GM20431 (cell line): Measurements from ENCODE around the gene IGF2.
"Not testable (repeated sequence)": the region's sequence is repeated elsewhere in the genome, so short reads cannot be mapped to it uniquely, and the experiment has no call there.

Experiments
- in situ Hi-C: fragments of 300-500 bp; cut with MseI, MboI; formaldehyde crosslinking; loops from one replicate; pipeline ENCODE4 v1.15.0; 2020; ENCODE audit warnings: low sequenced_read_pairs; ENCODE audit not compliant: unreplicated experiment

The IGF2 gene

DNA sequence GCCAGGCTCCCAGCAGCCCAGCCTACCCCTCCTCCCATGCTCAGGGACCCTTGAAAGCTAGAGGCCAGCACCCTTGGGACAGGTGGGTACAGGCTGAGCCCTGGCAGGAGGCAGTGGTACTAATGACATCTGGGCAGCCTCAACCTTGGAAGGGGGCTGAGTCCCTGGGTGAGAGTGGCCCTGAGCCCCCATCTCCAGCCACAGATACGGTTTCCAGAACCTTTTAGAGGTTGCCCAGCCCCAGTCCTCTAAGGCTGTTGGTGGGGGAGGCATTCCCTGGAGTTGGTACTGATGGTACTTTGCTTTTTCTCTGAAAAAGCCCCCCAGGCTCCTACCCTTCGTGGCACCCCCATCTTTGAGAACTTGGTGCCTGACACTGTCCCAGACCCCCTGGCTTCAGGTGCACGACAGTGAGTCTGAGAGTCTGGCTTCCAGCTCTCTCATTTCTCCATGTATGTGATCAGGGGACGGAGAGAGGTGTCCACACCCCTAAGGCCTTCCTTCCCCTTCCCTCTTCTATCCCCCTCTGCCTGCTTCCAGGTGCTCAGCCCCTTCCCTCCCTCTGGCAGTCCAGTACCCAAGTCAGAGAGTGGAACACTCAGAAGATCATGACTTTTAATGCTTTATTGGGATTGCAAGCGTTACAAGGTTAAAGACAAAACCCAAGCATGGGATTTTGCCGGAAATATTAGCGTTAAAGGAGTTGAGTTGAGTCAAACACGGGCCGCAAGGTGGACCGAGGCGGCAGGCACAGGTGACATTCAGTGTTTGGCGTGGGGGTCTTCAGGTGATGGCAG is 10.5 kb downstream of the IGF2 start:
- in situ Hi-C loops, result no loop called here

DNA sequence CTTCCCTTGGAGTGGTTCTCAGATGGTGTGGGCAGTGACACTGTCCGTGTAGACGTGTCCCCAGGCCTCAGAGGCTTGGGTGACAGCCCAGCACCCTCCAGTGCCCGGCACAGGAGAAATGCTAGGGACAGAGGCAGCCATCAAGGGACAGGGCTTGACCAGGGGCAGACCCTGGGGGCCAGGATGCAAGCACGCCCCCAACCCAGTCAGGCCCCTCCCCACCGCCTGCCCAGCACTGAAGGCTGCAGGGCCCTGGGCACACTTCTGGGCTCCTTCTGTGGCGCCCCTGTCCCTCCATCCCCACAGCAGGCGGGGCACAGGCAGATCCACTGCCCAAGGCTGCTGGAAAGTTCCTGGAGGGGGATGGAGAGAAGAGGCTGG is 11.1 kb downstream of the IGF2 start:
- in situ Hi-C loops, result no loop called here

DNA sequence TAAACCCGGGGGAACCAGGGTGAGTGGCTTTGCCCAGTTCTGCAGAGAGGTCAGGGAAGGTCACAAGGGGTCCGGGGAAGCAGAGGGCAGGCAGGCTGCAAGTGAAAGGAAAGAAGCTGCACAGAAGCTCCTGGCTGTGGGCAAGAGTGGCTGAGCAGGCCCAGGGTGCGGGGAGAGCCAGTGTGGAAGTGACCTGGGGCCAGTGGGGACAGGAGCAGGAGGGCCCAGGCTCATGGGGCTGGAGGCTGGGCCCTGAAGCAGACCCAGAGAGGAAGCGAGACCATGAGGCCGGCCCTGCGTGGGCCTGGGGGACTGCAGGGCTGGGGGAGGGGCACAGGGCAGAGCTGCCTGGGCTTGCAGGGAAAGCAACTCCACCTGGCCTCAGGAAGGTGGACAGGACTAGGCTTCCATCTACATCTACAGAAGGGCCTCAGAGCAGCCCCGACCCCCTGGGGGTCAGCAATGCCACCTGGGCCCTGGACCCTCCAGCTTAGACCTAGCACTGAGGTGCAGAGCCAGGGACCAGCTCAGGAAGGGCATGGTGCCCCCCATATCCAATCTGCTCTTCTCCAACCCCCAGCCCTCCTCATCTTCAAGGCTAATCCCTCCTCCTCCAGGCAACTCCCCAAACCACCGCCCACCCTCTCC is 11.6 kb downstream of the IGF2 start:
- in situ Hi-C loops, result no loop called here

DNA sequence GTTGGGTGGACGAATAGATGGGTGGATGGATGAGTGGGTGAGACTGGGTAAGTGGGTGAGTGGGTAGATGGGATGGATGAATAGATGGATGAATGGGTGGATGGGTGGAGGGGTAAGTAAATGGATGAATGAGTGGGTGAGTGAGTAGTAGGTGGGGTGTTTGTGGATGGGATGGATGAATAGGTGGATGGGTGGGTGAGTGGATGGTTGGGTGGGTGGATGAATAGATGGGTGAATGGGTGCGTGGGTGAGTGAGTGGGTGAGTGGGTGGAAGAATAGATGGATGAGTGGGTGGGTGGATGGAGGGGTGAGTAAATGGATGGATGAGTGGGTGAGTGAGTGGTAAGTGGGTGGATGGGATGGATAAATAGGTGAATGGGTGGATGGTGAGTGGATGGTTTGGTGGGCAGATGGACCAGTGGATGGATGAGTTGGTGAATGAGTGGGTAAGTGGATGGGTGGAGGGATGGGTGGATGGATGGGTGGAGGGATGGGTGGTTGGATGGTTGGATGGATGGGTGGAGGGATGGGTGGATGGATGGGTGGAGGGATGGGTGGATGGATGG is 12.6 kb downstream of the IGF2 start:
- in situ Hi-C loops, result no loop called here

DNA sequence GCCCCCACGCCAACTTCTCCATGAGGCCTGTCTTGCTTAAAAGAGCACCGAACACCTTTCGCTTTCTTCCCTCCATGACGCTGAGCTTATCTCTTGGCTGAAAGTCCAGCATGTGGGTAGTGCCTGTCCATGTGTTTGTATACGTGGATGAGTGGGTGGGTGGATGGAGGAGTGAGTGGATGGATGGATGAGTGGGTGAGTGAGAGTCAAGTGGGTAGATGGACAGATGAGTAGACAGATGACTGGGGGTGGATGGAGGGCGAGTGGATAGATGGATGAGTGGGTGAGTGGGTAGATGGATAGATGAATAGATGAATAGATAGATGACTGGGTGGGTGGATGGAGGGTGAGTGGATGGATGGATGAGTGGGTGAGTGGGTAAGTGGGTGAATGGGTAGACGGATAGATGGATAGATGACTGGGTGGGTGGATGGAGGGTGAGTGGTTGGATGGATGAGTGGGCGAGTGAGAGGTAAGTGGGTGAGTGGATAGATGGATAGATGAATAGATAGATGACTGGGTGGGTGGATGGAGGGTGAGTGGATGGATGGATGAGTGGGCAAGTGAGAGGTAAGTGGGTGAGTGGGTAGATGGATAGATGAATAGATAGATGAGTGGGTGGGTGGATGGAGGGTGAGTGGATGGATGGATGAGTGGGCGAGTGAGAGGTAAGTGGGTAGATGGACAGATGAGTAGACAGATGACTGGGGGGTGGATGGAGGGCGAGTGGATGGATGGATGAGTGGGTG is 14.3 kb downstream of the IGF2 start:
- in situ Hi-C loops, result not testable (repeated sequence)

DNA sequence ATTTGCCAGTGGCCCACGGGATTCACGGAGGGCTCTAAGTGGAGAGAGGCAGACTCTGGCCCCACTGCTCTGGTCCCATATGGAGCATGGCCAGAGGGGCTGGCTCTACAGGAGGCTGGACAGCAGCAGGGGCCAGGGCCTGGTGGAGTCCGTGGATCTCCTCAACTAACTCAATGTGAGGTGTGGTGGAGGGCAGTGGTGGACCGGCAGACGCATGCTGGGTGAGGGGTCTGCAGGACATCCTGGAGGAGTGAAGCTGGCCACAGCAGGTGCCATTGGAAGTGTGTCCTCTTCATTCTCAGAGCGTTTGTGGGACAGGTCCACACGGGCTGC is 15.6 kb downstream of the IGF2 start:
- in situ Hi-C loops, result no loop called here

DNA sequence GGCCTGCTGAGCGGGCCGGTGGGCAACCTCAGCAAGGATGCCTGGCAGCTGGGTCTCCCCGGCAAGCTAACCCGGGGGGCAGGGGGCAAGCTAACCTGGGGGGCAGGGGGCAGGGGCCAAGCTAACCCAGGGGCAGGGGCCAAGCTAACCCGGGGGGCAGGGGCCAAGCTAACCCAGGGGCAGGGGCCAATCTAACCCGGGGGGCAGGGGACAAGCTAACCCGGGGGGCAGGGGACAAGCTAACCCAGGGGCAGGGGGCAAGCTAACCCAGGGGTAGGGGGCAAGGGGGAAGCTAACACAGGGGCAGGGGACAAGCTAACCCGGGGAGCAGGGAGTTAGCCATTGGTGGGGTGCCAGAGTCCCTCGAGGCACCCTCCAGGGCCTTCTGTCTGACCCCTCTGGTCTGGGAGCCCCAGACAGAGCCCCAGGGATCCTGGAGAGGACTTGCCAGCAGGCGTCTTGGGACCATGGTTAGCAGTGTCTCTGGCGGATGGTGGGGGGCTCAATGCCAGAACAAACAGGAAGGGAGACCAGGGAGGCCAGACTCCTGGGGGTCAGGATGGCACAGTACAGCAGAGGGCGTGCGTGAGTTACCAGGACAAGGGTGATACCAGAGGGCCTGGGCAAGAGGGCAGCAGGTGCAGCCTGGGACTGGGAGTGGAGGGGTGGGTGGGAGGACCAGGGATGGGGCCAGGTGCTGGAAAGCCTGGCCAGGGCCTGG is 16.1 kb downstream of the IGF2 start:
- in situ Hi-C loops, result no loop called here

DNA sequence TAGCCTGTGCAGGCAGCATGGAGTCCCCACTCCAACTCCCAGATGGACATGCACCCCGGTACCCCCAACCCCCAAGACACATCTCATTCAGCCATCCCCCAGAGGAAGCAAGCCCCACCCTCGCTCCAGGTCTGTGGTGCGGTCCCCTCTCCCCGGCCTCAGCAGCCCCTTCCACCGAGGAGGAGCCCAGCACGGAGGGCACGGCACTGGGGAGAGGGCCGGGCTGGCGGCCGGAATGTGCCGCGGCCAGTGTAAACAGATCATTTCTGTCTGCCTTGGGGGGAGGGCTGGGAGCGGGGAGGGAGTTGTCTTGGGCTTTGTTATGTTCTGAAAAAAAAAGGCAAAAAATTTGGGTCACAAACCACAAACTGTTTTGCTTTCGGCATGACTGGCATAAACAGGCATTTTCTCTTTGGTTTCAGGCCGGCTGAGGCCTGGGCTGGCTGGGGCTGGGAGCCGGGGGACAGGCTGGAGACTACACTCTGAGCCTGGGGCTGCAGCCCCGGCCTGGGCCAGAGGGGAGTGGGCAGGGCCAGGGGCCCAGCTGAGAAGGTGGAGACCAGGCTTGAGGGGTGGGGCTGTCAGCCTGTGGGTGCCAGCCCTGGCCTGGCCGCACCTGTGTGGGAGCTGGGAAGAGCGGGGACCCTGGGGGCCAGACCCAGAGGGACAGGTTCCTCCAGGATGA is 16.8 kb downstream of the IGF2 start:
- in situ Hi-C loops, result no loop called here

DNA sequence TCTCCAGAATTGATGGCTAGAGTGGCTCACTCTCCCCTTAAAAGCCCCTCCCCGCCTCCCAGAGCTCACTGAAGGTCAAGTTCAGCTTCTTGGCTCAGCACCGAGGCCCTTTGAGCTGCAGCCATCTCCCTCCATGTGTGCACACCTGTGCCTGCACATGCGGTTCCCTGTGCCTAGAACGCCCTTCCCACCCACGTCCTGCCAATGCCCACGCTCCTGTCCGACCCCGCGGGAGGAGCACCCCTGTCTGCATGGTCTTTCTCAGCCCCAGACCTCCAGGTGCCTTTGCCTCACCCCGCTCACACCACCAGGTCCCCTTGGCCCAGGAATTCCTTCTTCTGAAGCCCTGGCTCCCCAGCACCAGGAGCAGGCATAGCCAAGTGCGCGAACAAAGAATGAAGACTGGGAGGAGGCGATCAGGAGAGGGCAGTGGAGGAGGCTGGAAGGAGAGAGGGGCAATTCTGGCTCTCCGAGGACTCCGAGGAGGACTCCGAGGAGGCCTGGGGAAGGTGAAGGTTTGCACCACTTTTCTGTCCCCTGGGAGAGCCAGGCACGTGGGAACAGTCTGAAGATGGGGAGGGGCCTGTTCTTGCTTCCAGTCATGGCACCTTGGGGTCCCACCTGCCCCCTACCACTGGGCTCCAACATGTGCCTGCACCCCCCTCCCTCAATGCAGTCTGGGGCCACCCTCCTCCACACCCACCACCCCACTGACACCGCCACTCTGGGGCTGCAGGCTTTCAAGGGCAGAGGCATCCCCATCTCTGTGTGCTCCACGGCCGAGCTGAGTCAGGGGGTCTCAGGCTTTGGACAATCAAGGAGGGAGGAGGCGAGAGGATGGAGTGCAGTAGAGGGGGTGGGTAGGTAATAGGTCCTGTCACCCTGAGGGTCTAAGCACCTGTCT is 17.7 kb downstream of the IGF2 start:
- in situ Hi-C loops, result no loop called here

DNA sequence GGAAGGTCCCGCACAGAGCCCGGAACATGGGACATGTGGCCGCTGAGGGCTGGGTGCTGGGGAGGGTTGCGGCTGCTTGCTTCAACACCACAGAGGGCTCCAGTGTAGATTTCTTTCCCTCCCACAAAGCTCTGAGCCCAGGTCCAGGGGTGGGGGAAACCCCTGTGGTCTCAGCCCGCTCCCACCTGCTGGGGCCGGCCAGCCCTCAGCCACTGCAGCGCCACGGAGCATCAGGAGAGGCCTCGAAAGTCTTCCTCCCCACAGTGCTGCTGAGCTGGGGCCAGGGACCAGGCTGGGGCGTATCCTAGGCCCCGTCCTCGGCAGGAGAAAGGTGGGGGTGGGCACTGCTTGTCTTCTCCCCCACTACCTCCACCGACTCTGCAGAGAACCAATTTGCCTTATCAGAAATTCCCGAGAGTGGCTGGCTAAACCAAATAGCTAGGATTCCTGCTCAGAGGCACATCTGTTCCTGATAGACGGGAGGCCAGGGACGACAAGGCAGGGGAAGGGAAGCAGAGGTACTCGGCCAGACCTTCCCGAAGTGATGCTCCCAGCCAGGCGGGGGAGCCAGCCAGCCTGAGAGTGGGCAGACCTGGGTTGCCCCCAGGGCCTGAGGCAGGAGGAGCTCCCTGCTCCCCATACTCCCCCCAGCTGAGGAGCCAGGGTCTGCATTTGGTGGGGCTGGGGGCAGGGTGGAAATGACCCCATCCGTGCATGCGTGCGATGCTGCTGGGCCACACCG is 18.7 kb downstream of the IGF2 start:
- in situ Hi-C loops, result no loop called here

DNA sequence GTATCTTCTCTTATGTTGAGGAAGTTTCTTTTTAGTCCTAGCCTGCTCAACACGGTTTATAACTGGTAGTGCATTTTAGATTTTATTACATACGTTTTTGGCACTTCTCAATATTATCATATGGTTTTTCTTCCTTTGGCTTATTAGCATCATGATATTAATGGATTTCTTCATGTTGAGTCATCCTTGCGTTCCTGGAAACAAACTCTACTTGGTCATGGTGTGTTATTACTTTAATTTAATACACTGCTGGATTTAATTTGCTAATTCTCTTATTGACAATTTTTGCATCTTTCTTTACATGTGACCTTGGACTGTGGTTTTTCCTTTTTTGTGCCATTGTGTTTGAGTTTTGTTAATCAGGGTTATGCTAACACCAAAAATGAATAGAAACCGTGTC is 20.5 kb downstream of the IGF2 start:
- in situ Hi-C loops, result no loop called here

DNA sequence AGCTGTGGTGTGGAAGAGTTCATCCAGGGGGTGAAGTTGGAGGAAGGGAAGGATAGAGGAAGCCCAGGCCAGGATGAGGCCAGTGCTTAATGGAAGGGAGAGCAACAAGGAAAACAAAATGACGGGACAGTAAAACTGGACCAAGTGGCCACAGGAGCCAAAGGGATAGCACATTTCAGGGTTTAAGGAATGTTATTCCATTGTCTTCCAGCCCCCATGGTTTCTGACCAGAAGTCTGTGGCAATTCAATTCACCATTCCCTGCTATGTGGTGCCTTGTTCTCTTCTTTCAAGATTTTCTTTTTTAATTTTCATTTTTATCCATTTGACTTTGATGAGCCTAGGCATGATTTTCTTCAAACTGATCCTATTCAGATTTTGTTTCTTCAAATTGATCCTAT is 22.5 kb downstream of the IGF2 start:
- in situ Hi-C loops, result no loop called here

DNA sequence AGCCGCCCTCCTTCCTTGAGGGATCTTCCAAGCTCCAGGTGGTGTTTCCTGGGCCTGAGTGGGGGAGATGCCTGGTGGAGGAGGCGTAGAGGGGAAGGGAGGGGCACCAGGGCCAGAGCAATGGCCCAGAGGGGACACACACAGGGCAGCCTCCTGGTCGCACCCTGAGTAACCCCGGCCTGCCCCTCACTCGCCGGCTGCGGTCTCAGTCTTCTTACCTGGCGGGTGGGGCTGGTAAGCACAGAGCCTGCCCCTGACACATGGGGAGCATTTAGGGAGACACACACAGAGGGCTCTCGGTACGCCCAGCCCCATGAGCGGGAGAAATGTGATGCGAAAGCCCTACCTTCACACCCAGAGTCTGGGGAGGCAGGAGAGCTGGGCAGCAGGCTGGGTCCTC is 23.9 kb downstream of the IGF2 start:
- in situ Hi-C loops, result no loop called here

DNA sequence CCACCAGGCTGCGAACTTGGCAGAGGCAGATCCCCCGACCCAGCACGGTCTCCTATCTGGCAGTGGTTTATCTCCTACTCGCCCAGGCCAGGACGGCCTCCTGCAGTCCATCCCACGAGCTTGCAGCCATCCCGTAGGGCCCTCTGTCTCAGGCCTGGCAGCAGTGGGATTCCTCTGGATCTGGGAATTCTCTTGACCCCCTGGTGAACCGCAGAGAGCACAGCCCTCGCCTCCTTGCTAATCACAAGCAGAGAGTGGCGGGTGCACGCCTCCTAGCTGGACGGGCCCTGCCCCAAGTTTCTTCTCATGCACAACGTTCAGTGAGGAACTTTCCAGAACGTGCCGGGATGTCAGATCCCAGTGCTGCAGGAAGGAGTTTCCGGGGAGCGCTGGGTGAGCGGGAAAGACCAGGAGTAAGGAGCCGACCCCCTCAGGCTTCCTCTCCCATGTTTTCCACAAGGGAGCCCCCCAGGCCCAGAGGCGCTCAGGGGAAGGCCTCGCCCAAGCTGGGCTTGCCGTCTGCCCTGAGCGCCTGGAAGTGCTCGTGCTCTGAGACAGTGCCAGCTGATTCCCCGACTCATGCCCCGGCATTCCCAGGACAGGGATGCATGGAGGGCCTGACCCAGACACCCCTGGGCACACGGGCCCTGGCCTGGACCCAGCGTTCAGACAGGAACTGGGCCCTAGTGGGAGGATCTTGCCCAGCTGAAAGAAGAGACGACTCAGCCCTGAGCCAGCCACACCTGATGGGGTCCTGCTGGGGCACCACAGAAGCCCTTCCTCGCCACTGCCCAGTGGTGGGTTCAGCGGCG is 24.6 kb downstream of the IGF2 start:
- in situ Hi-C loops, result no loop called here

DNA sequence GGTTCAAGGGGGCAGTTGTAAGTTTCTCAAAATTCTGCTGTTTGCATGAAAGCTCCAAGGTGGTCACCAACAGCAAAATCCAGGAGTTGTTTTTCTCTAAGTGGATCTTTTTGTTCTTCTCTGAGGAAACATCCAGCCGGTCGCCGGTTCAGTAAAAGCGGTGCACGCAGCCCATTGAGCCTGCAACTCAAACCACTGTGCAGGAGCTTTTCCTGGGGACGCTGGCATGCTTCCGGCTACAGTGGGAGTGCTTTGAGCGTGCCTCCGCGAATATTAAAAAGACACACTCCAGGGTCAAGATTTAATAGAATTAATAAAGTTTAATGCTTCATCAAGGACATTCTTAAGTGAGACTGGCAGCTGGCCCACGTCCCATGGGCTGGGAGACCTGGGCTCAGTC is 25.4 kb downstream of the IGF2 start:
- in situ Hi-C loops, result no loop called here

DNA sequence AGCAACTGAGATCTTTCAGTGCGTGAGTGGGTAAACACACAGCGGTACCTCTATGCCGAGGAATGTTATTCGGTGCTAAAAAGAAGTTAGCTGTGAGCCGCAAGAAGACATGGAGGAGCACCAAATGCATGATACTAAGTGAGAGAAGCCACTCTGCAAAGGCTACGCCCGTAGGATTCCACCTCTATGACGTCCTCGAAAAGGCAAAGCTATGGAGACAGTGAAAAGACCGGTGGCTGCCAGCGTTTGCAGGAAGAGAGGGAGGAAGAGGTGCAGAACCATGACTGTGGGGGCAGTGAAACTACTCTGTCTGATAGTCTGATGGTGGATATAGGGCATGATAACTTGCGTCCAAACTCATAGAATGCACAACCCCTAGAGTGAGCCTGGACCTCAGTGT is 28.7 kb downstream of the IGF2 start:
- in situ Hi-C loops, result no loop called here

DNA sequence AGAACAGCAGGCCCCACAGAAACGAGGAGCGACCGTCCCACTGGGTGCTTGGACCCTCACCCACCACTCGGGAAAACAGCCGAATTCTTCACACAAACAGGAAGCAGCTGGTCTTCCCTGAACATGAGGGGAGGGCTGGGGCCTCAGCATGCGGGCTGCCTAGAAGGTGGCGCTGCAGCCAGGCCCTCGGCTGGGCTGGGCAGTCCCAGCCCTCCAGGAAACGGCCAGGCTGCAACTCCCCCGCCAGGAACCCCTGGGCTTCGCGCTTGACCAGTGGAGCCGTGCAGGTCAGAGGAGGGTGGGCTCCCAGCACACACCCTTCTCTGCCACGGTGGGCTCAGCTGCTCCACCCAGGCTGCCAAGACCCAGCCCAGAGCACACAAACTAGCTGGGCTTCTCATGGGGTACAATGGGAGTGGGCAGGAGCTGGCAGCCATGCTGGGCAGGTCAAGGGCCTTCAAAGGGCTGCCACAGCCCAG is 29.6 kb downstream of the IGF2 start:
- in situ Hi-C loops, result no loop called here
